GM12892 (cell line): ENCODE results near the gene SIDT2.
"Not testable (repeated sequence)": the region's sequence is repeated elsewhere in the genome, so short reads cannot be mapped to it uniquely, and the experiment has no call there.

Experiments used
- POLR2AphosphoS5 ChIP-seq: IDR thresholded peaks from 2 replicates; pipeline ENCODE4 v1.6.1; 2011; ENCODE audit warnings: low read depth, low read length, control low read depth
- TAF1 ChIP-seq: IDR thresholded peaks from 2 replicates; pipeline ENCODE4 v1.6.1; 2011; ENCODE audit warnings: low read depth, mild to moderate bottlenecking, control low read depth, low read length, borderline replicate concordance

GRCh38 chr11:117207481-117207880 is 28.9 kb downstream of the SIDT2 start:
- not testable (repeated sequence) for TF ChIP-seq POLR2AphosphoS5, TAF1
